HepG2 (cell line): ENCODE data around the gene EIF4A3.

Source experiments
- EP300 ChIP-seq, 3 experiments: sonication (generic) in 1 of 3; formaldehyde crosslinking in 1 of 3; IDR thresholded peaks; 2 replicates each; pipeline versions ENCODE4 v1.5.1 to v1.6.1; 2011 to 2020; ENCODE audit warnings: low read depth in 2 of 3, low read length in 2 of 3, borderline replicate concordance in 1 of 3, improper control_type of control experiment in 1 of 3, mild to moderate bottlenecking in 1 of 3, missing genetic modification reagents in 1 of 3, moderate library complexity in 1 of 3
- GFI1 ChIP-seq: sonication (generic); formaldehyde crosslinking; IDR thresholded peaks from 2 replicates; pipeline ENCODE4 v1.5.0; 2020; ENCODE audit warnings: missing genetic modification reagents, mild to moderate bottlenecking, borderline replicate concordance
- HOXA7 ChIP-seq: sonication (generic); formaldehyde crosslinking; IDR thresholded peaks from 2 replicates; pipeline ENCODE4 v1.8.1; 2022; ENCODE audit warnings: mild to moderate bottlenecking, missing genetic modification reagents, moderate library complexity
- MAFF ChIP-seq: IDR thresholded peaks from 2 replicates; pipeline ENCODE4 v1.6.1; 2011; ENCODE audit warnings: low read depth, low read length, improper control_type of control experiment
- MXI1 ChIP-seq: IDR thresholded peaks from 3 replicates; pipeline ENCODE4 v1.6.1; 2012; ENCODE audit warnings: low read depth, low read length, inconsistent platforms, borderline replicate concordance
- NCOA1 ChIP-seq: sonication (generic); formaldehyde crosslinking; IDR thresholded peaks from 2 replicates; pipeline ENCODE4 v1.9.0; 2021; ENCODE audit warnings: missing genetic modification reagents
- ZFX ChIP-seq: sonication (generic); formaldehyde crosslinking; IDR thresholded peaks from 2 replicates; pipeline ENCODE4 v1.4.0; 2020; ENCODE audit warnings: mild to moderate bottlenecking, low read depth, missing genetic modification reagents, moderate library complexity
- ZNF431 ChIP-seq: sonication (generic); formaldehyde crosslinking; IDR thresholded peaks from 2 replicates; pipeline ENCODE4 v1.9.0; 2022; ENCODE audit warnings: missing genetic modification reagents, low read depth, mild to moderate bottlenecking, borderline replicate concordance
- ZNF75D ChIP-seq: sonication (generic); formaldehyde crosslinking; IDR thresholded peaks from 2 replicates; pipeline ENCODE4 v1.8.1; 2023; ENCODE audit warnings: missing genetic modification reagents, mild to moderate bottlenecking, borderline replicate concordance
- TF ChIP-seq, protein P1 (sequence below): sonication (generic); formaldehyde crosslinking; IDR thresholded peaks from 2 replicates; pipeline ENCODE4 v1.8.0; 2022; ENCODE audit warnings: mild to moderate bottlenecking, missing genetic modification reagents, moderate library complexity
- TF ChIP-seq, protein P2 (sequence below): sonication (generic); formaldehyde crosslinking; conservative IDR thresholded peaks from 2 replicates; pipeline ENCODE4 v1.4.0; 2020; ENCODE audit warnings: missing genetic modification reagents
- TF ChIP-seq, protein P3 (sequence below): sonication (generic); formaldehyde crosslinking; IDR thresholded peaks from 2 replicates; pipeline ENCODE4 v1.8.0; 2022; ENCODE audit warnings: mild to moderate bottlenecking, missing genetic modification reagents; ENCODE audit not compliant: insufficient replicate concordance
- TF ChIP-seq, protein P4 (sequence below): sonication (generic); formaldehyde crosslinking; IDR thresholded peaks from 2 replicates; pipeline ENCODE4 v1.4.0; 2020; ENCODE audit warnings: mild to moderate bottlenecking, missing genetic modification reagents
- TF ChIP-seq, protein P5 (sequence below), 2 experiments: fragments of 450-650 bp in 1 of 2; sonication (generic) in 1 of 2; formaldehyde crosslinking; IDR thresholded peaks; 2 replicates each; pipeline versions ENCODE4 v1.5.0 to v1.8.0; 2020 to 2022; ENCODE audit warnings: mild to moderate bottlenecking in 1 of 2, missing genetic modification reagents in 1 of 2

DNA sequence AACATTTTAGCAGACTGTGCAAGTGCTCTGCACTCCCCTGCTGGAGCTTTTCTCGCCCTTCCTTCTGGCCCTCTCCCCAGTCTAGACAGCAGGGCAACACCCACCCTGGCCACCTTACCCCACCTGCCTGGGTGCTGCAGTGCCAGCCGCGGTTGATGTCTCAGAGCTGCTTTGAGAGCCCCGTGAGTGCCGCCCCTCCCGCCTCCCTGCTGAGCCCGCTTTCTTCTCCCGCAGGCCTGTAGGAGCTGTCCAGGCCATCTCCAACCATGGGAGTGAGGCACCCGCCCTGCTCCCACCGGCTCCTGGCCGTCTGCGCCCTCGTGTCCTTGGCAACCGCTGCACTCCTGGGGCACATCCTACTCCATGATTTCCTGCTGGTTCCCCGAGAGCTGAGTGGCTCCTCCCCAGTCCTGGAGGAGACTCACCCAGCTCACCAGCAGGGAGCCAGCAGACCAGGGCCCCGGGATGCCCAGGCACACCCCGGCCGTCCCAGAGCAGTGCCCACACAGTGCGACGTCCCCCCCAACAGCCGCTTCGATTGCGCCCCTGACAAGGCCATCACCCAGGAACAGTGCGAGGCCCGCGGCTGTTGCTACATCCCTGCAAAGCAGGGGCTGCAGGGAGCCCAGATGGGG, 42.5 kb downstream of the EIF4A3 start:
- TF ChIP-seq HOXA7 (CRISPR knock-in tag) (no peak), MXI1 (no peak), ZNF75D (no peak), ZNF431 (no peak), MAFF (no peak), NCOA1 (CRISPR knock-in tag) (no peak), EP300 (IDR thresholded peaks at IDR 0.05; ENCODE audit: low read depth in 2 of 2, low read length in 2 of 2) (no peak), EP300 (CRISPR knock-in tag; IDR thresholded peaks at IDR 0.05; ENCODE audit: borderline replicate concordance) (no peak), ZFX (no peak), GFI1 (no peak)
- TF ChIP-seq, protein P1, sequence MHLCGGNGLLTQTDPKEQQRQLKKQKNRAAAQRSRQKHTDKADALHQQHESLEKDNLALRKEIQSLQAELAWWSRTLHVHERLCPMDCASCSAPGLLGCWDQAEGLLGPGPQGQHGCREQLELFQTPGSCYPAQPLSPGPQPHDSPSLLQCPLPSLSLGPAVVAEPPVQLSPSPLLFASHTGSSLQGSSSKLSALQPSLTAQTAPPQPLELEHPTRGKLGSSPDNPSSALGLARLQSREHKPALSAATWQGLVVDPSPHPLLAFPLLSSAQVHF (CRISPR knock-in tag) = no peak
- TF ChIP-seq, protein P2, sequence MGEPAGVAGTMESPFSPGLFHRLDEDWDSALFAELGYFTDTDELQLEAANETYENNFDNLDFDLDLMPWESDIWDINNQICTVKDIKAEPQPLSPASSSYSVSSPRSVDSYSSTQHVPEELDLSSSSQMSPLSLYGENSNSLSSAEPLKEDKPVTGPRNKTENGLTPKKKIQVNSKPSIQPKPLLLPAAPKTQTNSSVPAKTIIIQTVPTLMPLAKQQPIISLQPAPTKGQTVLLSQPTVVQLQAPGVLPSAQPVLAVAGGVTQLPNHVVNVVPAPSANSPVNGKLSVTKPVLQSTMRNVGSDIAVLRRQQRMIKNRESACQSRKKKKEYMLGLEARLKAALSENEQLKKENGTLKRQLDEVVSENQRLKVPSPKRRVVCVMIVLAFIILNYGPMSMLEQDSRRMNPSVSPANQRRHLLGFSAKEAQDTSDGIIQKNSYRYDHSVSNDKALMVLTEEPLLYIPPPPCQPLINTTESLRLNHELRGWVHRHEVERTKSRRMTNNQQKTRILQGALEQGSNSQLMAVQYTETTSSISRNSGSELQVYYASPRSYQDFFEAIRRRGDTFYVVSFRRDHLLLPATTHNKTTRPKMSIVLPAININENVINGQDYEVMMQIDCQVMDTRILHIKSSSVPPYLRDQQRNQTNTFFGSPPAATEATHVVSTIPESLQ = no peak
- TF ChIP-seq, protein P3, sequence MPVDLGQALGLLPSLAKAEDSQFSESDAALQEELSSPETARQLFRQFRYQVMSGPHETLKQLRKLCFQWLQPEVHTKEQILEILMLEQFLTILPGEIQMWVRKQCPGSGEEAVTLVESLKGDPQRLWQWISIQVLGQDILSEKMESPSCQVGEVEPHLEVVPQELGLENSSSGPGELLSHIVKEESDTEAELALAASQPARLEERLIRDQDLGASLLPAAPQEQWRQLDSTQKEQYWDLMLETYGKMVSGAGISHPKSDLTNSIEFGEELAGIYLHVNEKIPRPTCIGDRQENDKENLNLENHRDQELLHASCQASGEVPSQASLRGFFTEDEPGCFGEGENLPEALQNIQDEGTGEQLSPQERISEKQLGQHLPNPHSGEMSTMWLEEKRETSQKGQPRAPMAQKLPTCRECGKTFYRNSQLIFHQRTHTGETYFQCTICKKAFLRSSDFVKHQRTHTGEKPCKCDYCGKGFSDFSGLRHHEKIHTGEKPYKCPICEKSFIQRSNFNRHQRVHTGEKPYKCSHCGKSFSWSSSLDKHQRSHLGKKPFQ (CRISPR knock-in tag) = no peak
- TF ChIP-seq, protein P4, sequence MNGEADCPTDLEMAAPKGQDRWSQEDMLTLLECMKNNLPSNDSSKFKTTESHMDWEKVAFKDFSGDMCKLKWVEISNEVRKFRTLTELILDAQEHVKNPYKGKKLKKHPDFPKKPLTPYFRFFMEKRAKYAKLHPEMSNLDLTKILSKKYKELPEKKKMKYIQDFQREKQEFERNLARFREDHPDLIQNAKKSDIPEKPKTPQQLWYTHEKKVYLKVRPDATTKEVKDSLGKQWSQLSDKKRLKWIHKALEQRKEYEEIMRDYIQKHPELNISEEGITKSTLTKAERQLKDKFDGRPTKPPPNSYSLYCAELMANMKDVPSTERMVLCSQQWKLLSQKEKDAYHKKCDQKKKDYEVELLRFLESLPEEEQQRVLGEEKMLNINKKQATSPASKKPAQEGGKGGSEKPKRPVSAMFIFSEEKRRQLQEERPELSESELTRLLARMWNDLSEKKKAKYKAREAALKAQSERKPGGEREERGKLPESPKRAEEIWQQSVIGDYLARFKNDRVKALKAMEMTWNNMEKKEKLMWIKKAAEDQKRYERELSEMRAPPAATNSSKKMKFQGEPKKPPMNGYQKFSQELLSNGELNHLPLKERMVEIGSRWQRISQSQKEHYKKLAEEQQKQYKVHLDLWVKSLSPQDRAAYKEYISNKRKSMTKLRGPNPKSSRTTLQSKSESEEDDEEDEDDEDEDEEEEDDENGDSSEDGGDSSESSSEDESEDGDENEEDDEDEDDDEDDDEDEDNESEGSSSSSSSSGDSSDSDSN = no peak
- TF ChIP-seq, protein P5, sequence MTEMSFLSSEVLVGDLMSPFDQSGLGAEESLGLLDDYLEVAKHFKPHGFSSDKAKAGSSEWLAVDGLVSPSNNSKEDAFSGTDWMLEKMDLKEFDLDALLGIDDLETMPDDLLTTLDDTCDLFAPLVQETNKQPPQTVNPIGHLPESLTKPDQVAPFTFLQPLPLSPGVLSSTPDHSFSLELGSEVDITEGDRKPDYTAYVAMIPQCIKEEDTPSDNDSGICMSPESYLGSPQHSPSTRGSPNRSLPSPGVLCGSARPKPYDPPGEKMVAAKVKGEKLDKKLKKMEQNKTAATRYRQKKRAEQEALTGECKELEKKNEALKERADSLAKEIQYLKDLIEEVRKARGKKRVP (CRISPR knock-in tag; IDR thresholded peaks at IDR 0.05) = no peak
